ENCODE measurements around the gene RPL22.

The RPL22 gene

GRCh38 chr1:6157132-6157527 is 42.3 kb downstream of the RPL22 start:
- no peak for DNase-seq

- DNase-seq, result no peak
Observed at GRCh38 chr1:6154525-6155319, 44.7 kb downstream of the RPL22 start.

GRCh38 chr1:6152882-6153281 is 46.5 kb downstream of the RPL22 start:
- DNase-seq, result no peak

- no peak for DNase-seq
Observed at GRCh38 chr1:6152181-6152580, 47.2 kb downstream of the RPL22 start.

- no peak for DNase-seq
Observed at GRCh38 chr1:6151291-6151822, 48.0 kb downstream of the RPL22 start.

GRCh38 chr1:6150006-6150938 is 49.1 kb downstream of the RPL22 start:
- DNase-seq, result no peak

GRCh38 chr1:6149597-6149996 is 49.8 kb downstream of the RPL22 start:
- DNase-seq, result no peak

GRCh38 chr1:6148497-6149241 is 50.7 kb downstream of the RPL22 start:
- peak in 25 of 58 donors; percentile 10 to 67 (median 33) for DNase-seq

- no peak for DNase-seq
Observed at GRCh38 chr1:6145864-6146410, 53.5 kb downstream of the RPL22 start.

- peak in 6 of 58 donors; percentile 15 to 35 (median 26) for DNase-seq
Observed at GRCh38 chr1:6145396-6145750, 54.0 kb downstream of the RPL22 start.

GRCh38 chr1:6144647-6145395 is 54.6 kb downstream of the RPL22 start:
- DNase-seq, result no peak

- DNase-seq, result peak in 2 of 58 donors; percentile 22 to 23
Observed at GRCh38 chr1:6144175-6144574, 55.2 kb downstream of the RPL22 start.

- no peak for DNase-seq
Observed at GRCh38 chr1:6143395-6143794, 56.0 kb downstream of the RPL22 start.

GRCh38 chr1:6142734-6143133 is 56.7 kb downstream of the RPL22 start:
- peak in 4 of 58 donors; percentile 9 to 50 (median 14) for DNase-seq

GRCh38 chr1:6142036-6142621 is 57.3 kb downstream of the RPL22 start:
- DNase-seq, result no peak

GRCh38 chr1:6141592-6141991 is 57.8 kb downstream of the RPL22 start:
- DNase-seq, result no peak

- DNase-seq, result no peak
Observed at GRCh38 chr1:6140413-6140812, 59.0 kb downstream of the RPL22 start.

GRCh38 chr1:6137758-6138157 is 61.6 kb downstream of the RPL22 start:
- no peak for DNase-seq

GRCh38 chr1:6136516-6137220 is 62.7 kb downstream of the RPL22 start:
- no peak for DNase-seq

All from anterior cingulate cortex (tissue), 58 donors.